Endothelial cell (in vitro differentiated cells): ENCODE measurements around the gene DAGLA. TPM values are rescaled to one million over a fixed set of nuclear protein-coding genes. Genes with fewer than 3 reads are reported as not detected.
A peak's percentile ranks its signal among the peaks of the same experiment; 100 is the strongest.

Experiments
- DNase-seq: peaks from one replicate; pipeline ENCODE4 v3.0.0; 2021; ENCODE audit warnings: low spot score
- H3K27ac Mint-ChIP-seq: one replicate; pipeline ENCODE4 v1.8.0; 2021; ENCODE audit warnings: mixed read lengths, inconsistent platforms; ENCODE audit not compliant: unreplicated experiment
- H3K27me3 Mint-ChIP-seq: one replicate; pipeline ENCODE4 v1.8.0; 2021; ENCODE audit warnings: mild to moderate bottlenecking, moderate library complexity, mixed read lengths, inconsistent platforms; ENCODE audit not compliant: unreplicated experiment
- H3K36me3 Mint-ChIP-seq: one replicate; pipeline ENCODE4 v1.8.0; 2021; ENCODE audit warnings: mild to moderate bottlenecking, low read depth, mixed read lengths, inconsistent platforms; ENCODE audit not compliant: unreplicated experiment
- H3K4me1 Mint-ChIP-seq: one replicate; pipeline ENCODE4 v1.8.0; 2021; ENCODE audit warnings: mild to moderate bottlenecking, mixed read lengths, inconsistent platforms; ENCODE audit not compliant: unreplicated experiment
- H3K4me3 Mint-ChIP-seq: one replicate; pipeline ENCODE4 v1.8.0; 2021; ENCODE audit warnings: mild to moderate bottlenecking, mixed read lengths, inconsistent platforms; ENCODE audit not compliant: unreplicated experiment
- H3K9me3 Mint-ChIP-seq: one replicate; pipeline ENCODE4 v1.8.0; 2021; ENCODE audit warnings: mixed read lengths, inconsistent platforms; ENCODE audit not compliant: unreplicated experiment
- total RNA-seq: library from RNA; stranded (reverse); fragmentation: NEBNext Ultra II Directional; extraction: Animal tissue kit (Norgen Biotek cat#: 25700); gene quantifications from one replicate; pipeline ENCODE4 v1.2.1, GENCODE V29; 2021; ENCODE audit not compliant: unreplicated experiment
- TF ChIP-seq, protein P1 (sequence below): fragments of 200-600 bp; sonication (generic); IDR thresholded peaks from one replicate; pipeline ENCODE4 v1.5.0; 2021; ENCODE audit warnings: antibody characterized with exemption; ENCODE audit not compliant: unreplicated experiment

DAGLA gene
- total RNA-seq, 1 donor from 2014 or later: 3.2 TPM

DNA sequence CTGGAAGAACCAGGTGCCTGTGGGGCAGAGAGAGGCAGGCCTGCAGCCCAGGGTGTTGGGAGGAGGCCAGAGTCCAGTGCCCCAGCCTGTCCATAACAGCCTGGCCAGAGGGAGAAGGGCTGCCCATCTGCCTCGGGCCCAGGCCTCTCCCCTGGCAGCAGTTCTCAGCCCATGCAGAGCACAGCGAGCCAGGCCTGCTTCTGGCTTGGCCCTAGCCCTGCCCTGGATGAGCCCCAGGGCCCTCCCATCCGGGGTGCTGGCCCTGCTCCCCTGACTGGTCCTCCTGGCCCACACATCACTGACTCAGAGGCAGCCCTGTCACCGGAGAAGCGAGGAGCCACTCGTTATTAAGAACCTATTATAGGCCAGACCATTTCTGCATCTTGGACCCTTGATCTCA lies 52.5 kb downstream of the DAGLA start:
- Mint-ChIP-seq H3K27me3 (peaks cover 13% of the 10 kb centered on the region), H3K4me1 (peaks cover 3% of the 10 kb centered on the region), H3K36me3 (no peaks in the 10 kb centered on the region), H3K27ac (no peak overlapping the region), H3K9me3 (no peaks in the 10 kb centered on the region), H3K4me3 (no peak overlapping the region)
- TF ChIP-seq, protein P1, sequence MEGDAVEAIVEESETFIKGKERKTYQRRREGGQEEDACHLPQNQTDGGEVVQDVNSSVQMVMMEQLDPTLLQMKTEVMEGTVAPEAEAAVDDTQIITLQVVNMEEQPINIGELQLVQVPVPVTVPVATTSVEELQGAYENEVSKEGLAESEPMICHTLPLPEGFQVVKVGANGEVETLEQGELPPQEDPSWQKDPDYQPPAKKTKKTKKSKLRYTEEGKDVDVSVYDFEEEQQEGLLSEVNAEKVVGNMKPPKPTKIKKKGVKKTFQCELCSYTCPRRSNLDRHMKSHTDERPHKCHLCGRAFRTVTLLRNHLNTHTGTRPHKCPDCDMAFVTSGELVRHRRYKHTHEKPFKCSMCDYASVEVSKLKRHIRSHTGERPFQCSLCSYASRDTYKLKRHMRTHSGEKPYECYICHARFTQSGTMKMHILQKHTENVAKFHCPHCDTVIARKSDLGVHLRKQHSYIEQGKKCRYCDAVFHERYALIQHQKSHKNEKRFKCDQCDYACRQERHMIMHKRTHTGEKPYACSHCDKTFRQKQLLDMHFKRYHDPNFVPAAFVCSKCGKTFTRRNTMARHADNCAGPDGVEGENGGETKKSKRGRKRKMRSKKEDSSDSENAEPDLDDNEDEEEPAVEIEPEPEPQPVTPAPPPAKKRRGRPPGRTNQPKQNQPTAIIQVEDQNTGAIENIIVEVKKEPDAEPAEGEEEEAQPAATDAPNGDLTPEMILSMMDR: no peak
- DNase-seq: no peak

DNA sequence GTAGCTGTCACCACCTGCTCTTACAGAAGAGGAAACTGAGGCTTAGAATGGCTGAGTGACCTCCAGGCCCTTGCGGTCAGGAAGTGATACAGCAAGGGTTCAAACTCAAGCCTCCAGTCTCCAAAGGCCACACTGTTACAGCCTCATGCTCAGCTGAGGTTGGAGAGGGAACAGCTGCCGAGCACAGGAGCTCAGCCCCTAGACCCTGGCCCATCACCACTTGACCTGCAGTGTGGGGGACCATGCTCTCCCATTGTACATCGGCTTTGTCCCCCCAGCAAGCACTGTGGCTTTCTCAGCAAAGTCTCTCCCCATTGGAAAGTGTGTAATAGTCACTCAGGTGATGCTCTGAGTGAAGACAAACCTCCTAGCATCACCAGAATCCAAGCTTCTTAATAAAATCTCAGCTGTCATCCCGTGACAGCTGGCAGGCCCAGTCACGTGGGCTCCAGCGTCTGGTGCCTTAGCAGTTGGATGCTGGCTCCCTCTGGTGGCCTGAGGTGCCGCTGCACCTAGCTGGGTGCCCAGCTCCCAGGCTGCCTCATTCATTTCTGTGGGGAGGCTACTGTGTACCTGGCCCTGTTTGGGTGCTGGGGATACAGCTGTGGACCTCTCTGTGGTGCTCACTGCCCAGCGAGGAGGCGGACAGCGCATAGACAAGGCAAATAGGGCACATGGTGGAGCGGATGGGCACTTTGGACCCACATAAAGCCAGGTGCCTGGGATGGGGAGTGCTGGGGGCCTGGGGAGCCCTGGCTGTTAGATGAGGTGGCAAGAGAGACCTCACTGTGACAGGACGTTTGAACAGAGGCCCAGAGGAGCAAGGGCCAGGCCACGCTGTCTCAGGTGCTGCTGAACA lies 53.2 kb downstream of the DAGLA start:
- peaks cover 15% of the 10 kb centered on the region for H3K27me3 Mint-ChIP-seq
- no peaks in the 10 kb centered on the region for H3K36me3 Mint-ChIP-seq
- peak; percentile 80 for DNase-seq
- peaks cover 3% of the 10 kb centered on the region for H3K4me1 Mint-ChIP-seq
- H3K4me3 Mint-ChIP-seq: no peak overlapping the region
- TF ChIP-seq, protein P1: peak; percentile 97
- H3K9me3 Mint-ChIP-seq: no peaks in the 10 kb centered on the region
- no peak overlapping the region for H3K27ac Mint-ChIP-seq

DNA sequence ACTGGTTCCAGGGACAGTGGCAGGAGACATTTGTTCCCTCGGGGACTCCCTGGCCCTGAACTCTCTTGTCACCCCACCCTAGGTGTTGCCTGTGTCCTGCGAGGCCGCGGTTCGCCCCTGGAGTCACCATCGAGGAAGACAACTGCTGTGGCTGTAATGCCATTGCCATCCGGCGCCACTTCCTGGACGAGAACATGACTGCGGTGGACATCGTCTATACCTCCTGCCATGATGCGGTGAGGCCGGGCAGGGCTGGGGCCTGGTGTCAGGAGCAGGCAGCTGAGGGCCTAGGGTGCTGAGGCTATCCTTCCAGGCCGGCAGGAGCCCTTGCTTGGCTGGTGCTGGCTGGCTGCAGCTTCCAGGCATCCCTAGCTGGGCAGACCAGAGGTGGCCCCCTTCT lies 54.6 kb downstream of the DAGLA start:
- no peak for DNase-seq
- no peak overlapping the region for H3K27ac Mint-ChIP-seq
- no peaks in the 10 kb centered on the region for H3K9me3 Mint-ChIP-seq
- TF ChIP-seq, protein P1: no peak
- no peaks in the 10 kb centered on the region for H3K36me3 Mint-ChIP-seq
- peaks cover 16% of the 10 kb centered on the region for H3K27me3 Mint-ChIP-seq
- peaks cover 3% of the 10 kb centered on the region for H3K4me1 Mint-ChIP-seq
- H3K4me3 Mint-ChIP-seq: no peak overlapping the region

DNA sequence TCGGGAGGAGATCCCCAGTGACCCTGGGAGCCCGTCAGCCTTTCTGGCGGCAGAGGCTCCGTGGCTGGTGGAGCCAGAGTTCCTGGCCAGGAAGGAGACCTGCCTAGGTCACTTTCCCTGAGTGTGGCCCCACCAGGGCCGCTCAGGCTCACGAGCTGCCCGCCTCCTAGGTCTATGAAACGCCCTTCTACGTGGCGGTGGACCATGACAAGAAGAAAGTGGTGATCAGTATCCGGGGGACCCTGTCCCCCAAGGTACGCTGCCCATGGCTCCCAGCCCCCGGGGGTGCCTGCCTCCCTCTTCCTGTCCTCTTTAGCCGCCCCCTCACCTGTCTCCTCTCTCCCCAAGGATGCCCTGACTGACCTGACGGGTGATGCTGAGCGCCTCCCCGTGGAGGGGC lies 55.2 kb downstream of the DAGLA start:
- TF ChIP-seq, protein P1: no peak

DNA sequence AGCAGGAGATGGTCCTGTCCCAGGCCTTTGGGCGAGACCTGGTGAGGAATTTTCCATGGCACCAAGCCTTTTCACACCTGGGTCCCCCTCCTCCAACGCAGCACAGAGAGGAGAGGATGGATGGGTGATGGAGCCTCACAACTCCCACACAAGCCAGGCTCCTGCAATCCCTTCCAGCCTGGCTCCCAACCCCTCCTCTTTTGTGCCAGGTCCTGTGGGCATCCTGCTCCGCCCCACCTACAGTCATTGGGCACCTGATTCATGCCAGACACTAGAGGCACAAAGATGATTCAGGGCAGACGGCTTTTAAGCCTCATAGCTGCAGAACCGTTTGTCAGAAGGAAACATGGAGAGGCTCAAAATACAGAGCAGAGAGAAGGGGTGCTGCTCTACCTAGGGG lies 56.1 kb downstream of the DAGLA start:
- H3K4me1 Mint-ChIP-seq: peaks cover 3% of the 10 kb centered on the region
- no peak overlapping the region for H3K4me3 Mint-ChIP-seq
- no peak overlapping the region for H3K27ac Mint-ChIP-seq
- no peak for DNase-seq
- TF ChIP-seq, protein P1: no peak
- no peaks in the 10 kb centered on the region for H3K36me3 Mint-ChIP-seq
- no peaks in the 10 kb centered on the region for H3K9me3 Mint-ChIP-seq
- peaks cover 15% of the 10 kb centered on the region for H3K27me3 Mint-ChIP-seq

More for the DNA sequence above, 55.2 kb downstream of the DAGLA start:
- H3K4me3 Mint-ChIP-seq: no peak overlapping the region
- no peaks in the 10 kb centered on the region for H3K9me3 Mint-ChIP-seq
- H3K36me3 Mint-ChIP-seq: no peaks in the 10 kb centered on the region
- peaks cover 3% of the 10 kb centered on the region for H3K4me1 Mint-ChIP-seq
- no peak for DNase-seq
- H3K27me3 Mint-ChIP-seq: peaks cover 15% of the 10 kb centered on the region
- no peak overlapping the region for H3K27ac Mint-ChIP-seq
